Measurements from ENCODE around the gene PRDM16. TPM values are rescaled to one million over a fixed set of nuclear protein-coding genes. Genes with fewer than 3 reads are reported as not detected.

Gene PRDM16
- total RNA-seq, 1 experiment from 2014 or later, result 0.09 TPM

DNA sequence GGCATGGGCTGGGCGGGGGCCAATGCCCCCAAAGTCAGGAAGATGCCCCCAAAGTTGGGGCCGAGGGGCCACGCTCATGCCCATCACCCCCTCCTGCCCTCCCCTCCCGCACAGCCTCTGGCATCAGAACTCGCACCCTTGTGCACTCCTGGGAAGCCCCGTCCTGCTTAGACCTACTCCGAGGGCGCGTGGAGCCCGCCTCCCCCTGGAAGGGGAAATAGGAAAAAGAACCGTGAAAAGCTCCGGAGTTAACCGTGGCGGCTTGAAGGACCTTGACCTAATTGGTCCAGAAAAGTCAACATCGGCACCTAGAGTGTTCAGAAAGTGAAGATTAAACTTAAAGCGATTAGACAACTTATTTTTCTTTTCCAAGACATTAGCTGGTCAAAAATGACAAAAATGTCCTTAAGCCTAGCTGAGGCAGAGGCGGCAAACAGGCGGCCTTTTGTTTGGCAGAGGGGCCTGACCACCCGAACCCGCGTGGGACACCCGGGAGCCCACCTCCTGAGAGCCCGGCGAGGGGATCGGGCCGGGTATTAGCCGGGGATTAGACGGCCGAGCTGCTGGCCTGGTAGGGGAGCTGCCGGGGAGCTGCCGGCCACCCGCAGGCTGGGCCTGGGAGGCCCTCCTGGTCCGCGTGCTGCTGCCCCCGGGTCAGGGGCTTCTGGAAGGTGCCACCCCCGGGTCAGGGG lies 65.5 kb downstream of the PRDM16 start:
- DNase-seq, result no peak
- CTCF ChIA-PET, result no interaction called here
- no peaks in the 10 kb centered on the region for H3K36me3 Mint-ChIP-seq (ENCODE audit: insufficient read depth, unreplicated experiment)
- intact Hi-C loops (cut with micrococcal nuclease; ENCODE audit: unreplicated experiment), result no loop called here
- no peaks in the 10 kb centered on the region for H3K9me3 Mint-ChIP-seq (ENCODE audit: low read depth, unreplicated experiment)
- no peaks in the 10 kb centered on the region for H3K4me1 Mint-ChIP-seq (ENCODE audit: low read depth, unreplicated experiment)
- TF ChIP-seq, protein P1, sequence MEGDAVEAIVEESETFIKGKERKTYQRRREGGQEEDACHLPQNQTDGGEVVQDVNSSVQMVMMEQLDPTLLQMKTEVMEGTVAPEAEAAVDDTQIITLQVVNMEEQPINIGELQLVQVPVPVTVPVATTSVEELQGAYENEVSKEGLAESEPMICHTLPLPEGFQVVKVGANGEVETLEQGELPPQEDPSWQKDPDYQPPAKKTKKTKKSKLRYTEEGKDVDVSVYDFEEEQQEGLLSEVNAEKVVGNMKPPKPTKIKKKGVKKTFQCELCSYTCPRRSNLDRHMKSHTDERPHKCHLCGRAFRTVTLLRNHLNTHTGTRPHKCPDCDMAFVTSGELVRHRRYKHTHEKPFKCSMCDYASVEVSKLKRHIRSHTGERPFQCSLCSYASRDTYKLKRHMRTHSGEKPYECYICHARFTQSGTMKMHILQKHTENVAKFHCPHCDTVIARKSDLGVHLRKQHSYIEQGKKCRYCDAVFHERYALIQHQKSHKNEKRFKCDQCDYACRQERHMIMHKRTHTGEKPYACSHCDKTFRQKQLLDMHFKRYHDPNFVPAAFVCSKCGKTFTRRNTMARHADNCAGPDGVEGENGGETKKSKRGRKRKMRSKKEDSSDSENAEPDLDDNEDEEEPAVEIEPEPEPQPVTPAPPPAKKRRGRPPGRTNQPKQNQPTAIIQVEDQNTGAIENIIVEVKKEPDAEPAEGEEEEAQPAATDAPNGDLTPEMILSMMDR (IDR thresholded peaks at IDR 0.05; ENCODE audit: unreplicated experiment), result no peak
- no peak overlapping the region for H3K27ac Mint-ChIP-seq (ENCODE audit: unreplicated experiment)
- no peak overlapping the region for H3K4me3 Mint-ChIP-seq (ENCODE audit: low read depth, unreplicated experiment)
- H3K27me3 Mint-ChIP-seq (ENCODE audit: unreplicated experiment), result peaks cover 17% of the 10 kb centered on the region
- BruUV-seq (replicated peaks), result no TSS peak

DNA sequence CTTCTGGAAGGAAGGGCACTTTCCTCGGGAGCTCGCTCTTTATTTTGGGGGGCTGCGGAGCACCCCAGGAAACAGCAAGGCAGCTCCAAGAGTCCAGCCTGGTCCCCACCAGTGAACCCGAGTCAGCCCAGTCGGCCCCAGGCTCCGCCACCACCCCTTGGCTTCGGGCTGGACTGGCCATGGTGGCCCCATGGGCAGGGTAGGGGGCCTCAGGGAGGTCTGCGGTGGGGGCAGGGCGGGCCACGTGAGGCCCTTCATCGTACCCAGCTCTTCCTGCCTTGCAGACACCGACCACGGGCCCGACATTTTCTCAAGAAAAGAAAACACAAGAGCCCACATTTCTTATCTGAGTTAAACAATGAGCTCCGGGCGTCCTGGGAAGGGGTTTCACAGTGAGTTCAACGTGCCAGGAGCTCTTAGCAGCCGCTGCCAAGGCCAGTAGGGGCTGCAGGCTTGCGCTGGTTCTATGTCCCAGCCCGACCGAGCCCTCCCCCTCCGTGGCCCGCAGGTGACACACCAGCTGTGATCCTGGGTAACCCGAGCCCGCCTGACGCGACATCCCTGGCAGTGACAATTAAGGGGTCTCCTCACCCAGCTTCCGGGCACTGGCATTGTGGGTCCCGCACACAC lies 66.2 kb downstream of the PRDM16 start:
- no peak overlapping the region for H3K4me3 Mint-ChIP-seq (ENCODE audit: low read depth, unreplicated experiment)
- H3K27me3 Mint-ChIP-seq (ENCODE audit: unreplicated experiment), result peaks cover 16% of the 10 kb centered on the region
- no peaks in the 10 kb centered on the region for H3K4me1 Mint-ChIP-seq (ENCODE audit: low read depth, unreplicated experiment)
- no peak overlapping the region for H3K27ac Mint-ChIP-seq (ENCODE audit: unreplicated experiment)
- H3K36me3 Mint-ChIP-seq (ENCODE audit: insufficient read depth, unreplicated experiment), result no peaks in the 10 kb centered on the region
- intact Hi-C loops (cut with micrococcal nuclease; ENCODE audit: unreplicated experiment), result no loop called here
- no peak for DNase-seq
- TF ChIP-seq, protein P1 (IDR thresholded peaks at IDR 0.05; ENCODE audit: unreplicated experiment), result no peak
- no peaks in the 10 kb centered on the region for H3K9me3 Mint-ChIP-seq (ENCODE audit: low read depth, unreplicated experiment)
- CTCF ChIA-PET, result no interaction called here
- BruUV-seq (replicated peaks), result no TSS peak

DNA sequence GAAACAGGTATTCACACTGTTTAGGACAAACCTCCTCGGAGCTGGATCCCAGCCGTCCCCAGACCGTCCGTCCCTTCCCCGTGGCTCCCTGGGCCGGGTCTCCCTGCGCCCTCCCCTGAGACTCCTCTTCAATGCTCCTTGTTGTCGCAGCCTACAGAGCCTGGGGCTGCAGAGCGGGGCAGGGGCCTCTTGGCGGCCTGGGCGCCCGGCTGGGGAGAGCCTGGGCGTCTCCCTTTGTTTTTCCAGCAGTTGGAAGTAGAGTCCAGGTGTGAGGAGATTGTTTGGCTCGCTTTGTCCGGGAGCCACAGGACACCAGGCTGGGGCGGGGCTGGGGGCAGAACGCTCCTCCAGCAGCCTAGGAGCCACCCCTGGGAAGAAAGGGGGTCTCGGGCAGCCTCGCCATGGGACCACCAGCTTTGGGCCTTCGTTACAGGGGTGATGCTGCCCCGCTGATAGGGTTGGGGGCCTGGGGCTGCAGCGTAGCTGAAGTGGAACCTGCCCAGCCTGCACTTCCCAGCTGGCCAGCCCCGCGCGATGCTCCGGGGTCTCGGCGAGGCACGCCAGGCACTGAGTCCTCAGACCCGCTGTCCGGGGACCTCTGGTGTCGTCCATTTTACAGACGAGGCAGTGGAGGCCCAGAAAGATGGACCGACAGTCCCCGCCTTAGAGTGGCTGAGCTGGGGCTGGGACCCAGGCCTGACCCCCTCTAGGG lies 66.9 kb downstream of the PRDM16 start:
- H3K36me3 Mint-ChIP-seq (ENCODE audit: insufficient read depth, unreplicated experiment), result no peaks in the 10 kb centered on the region
- no peaks in the 10 kb centered on the region for H3K4me1 Mint-ChIP-seq (ENCODE audit: low read depth, unreplicated experiment)
- intact Hi-C loops (cut with micrococcal nuclease; ENCODE audit: unreplicated experiment), result no loop called here
- TF ChIP-seq, protein P1 (IDR thresholded peaks at IDR 0.05; ENCODE audit: unreplicated experiment), result no peak
- no TSS peak for BruUV-seq (replicated peaks)
- H3K27me3 Mint-ChIP-seq (ENCODE audit: unreplicated experiment), result peaks cover 23% of the 10 kb centered on the region
- no peaks in the 10 kb centered on the region for H3K9me3 Mint-ChIP-seq (ENCODE audit: low read depth, unreplicated experiment)
- CTCF ChIA-PET, result no interaction called here
- no peak overlapping the region for H3K4me3 Mint-ChIP-seq (ENCODE audit: low read depth, unreplicated experiment)
- H3K27ac Mint-ChIP-seq (ENCODE audit: unreplicated experiment), result no peak overlapping the region
- DNase-seq, result no peak

DNA sequence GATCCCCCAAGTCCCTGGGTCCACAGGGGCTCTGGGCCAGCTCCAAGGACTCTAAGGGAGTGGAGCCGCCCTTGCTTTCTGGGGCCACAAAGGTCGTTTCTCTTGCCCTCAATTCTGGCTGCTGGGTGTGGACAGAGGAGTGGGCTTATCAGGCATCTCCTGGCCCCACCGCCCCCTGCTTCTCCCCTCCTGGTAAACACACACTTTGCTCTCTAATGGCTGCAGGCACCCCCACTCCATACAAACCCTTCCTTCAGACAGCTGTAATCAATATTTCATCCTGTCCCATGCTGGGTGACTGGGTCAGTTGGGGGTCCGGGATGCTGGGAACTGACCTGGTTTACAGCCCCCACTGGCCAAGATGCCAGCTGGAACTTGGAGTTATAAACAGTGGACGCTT lies 67.5 kb downstream of the PRDM16 start:
- intact Hi-C loops (cut with micrococcal nuclease; ENCODE audit: unreplicated experiment), result no loop called here
- Mint-ChIP-seq H3K4me3 (ENCODE audit: low read depth, unreplicated experiment) (no peak overlapping the region), H3K9me3 (ENCODE audit: low read depth, unreplicated experiment) (no peaks in the 10 kb centered on the region), H3K36me3 (ENCODE audit: insufficient read depth, unreplicated experiment) (no peaks in the 10 kb centered on the region), H3K4me1 (ENCODE audit: low read depth, unreplicated experiment) (no peaks in the 10 kb centered on the region), H3K27ac (ENCODE audit: unreplicated experiment) (no peak overlapping the region), H3K27me3 (ENCODE audit: unreplicated experiment) (peaks cover 29% of the 10 kb centered on the region)
- TF ChIP-seq, protein P1 (IDR thresholded peaks at IDR 0.05; ENCODE audit: unreplicated experiment), result no peak
- BruUV-seq (replicated peaks), result no TSS peak
- CTCF ChIA-PET, result no interaction called here
- no peak for DNase-seq
